LoVo (cell line): ENCODE results near the gene PIKFYVE.
A peak's percentile ranks its signal among the peaks of the same experiment; 100 is the strongest.
"Not testable (repeated sequence)": the region's sequence is repeated elsewhere in the genome, so short reads cannot be mapped to it uniquely, and the experiment has no call there.

ENCODE experiments used
- DNase-seq: peaks from one replicate; pipeline ENCODE4 v3.0.0-alpha.2; 2016; ENCODE audit warnings: low spot score

Gene PIKFYVE

GRCh38 chr2:208265801-208266552, at the start of gene PIKFYVE:
PIKFYVE (plus strand) TSS chr2:208266255; CDS start chr2:208271520, 5,265 bp downstream.
- peak; percentile 96 for DNase-seq

GRCh38 chr2:208221873-208222272, 44.2 kb upstream of the PIKFYVE start:
- not testable (repeated sequence) for DNase-seq

GRCh38 chr2:208222351-208222750, 43.7 kb upstream of the PIKFYVE start:
- DNase-seq: no peak

- no peak for DNase-seq
Observed at GRCh38 chr2:208224802-208225201, 41.3 kb upstream of the PIKFYVE start.

- no peak for DNase-seq
Observed at GRCh38 chr2:208227581-208228232, 38.3 kb upstream of the PIKFYVE start.

- DNase-seq: no peak
Observed at GRCh38 chr2:208228476-208228875, 37.6 kb upstream of the PIKFYVE start.

- DNase-seq: no peak
Observed at GRCh38 chr2:208234786-208235185, 31.3 kb upstream of the PIKFYVE start.

- no peak for DNase-seq
Observed at GRCh38 chr2:208235860-208236259, 30.2 kb upstream of the PIKFYVE start.

GRCh38 chr2:208239770-208240493, 26.1 kb upstream of the PIKFYVE start:
- no peak for DNase-seq

GRCh38 chr2:208240619-208241209, 25.3 kb upstream of the PIKFYVE start:
- DNase-seq: no peak

GRCh38 chr2:208244422-208244821, 21.6 kb upstream of the PIKFYVE start:
- DNase-seq: no peak

GRCh38 chr2:208245746-208246145, 20.3 kb upstream of the PIKFYVE start:
- no peak for DNase-seq

GRCh38 chr2:208248601-208249000, 17.5 kb upstream of the PIKFYVE start:
- no peak for DNase-seq

GRCh38 chr2:208249296-208249695, 16.8 kb upstream of the PIKFYVE start:
- DNase-seq: no peak

GRCh38 chr2:208250388-208250787, 15.7 kb upstream of the PIKFYVE start:
- no peak for DNase-seq

- no peak for DNase-seq
Observed at GRCh38 chr2:208251098-208251497, 15.0 kb upstream of the PIKFYVE start.

GRCh38 chr2:208252716-208253492, 13.2 kb upstream of the PIKFYVE start:
- peak; percentile 4 for DNase-seq

GRCh38 chr2:208253600-208254117, 12.4 kb upstream of the PIKFYVE start:
- DNase-seq: peak; percentile 12

- DNase-seq: peak; percentile 78
Observed at GRCh38 chr2:208254118-208254870, 11.8 kb upstream of the PIKFYVE start.

- peak; percentile 95 for DNase-seq
Observed at GRCh38 chr2:208254871-208255556, 11.0 kb upstream of the PIKFYVE start, which contains the start of gene IDH1. IDH1 (minus strand) TSS chr2:208255071; CDS start chr2:208251551, 3,520 bp downstream.
